NCI-H460 (cell line): ENCODE data around the gene HDGFL2. TPM values are rescaled to one million over a fixed set of nuclear protein-coding genes. Genes with fewer than 3 reads are reported as not detected.
"Not testable (repeated sequence)": the region's sequence is repeated elsewhere in the genome, so short reads cannot be mapped to it uniquely, and the experiment has no call there.

ENCODE experiments used
- DNase-seq: peaks from one replicate; pipeline ENCODE4 v3.0.0-alpha.2; 2016; ENCODE audit warnings: low read depth; ENCODE audit errors: extremely low read depth
- total RNA-seq: library from RNA; depleted of rRNA; stranded (reverse); fragments of >200 nt; shearing (Covaris generic); gene quantifications from 2 replicates; pipeline ENCODE4 v1.2.3, GENCODE V29; 2014

The HDGFL2 gene
- total RNA-seq, 1 experiment from 2014 or later: 15.6 TPM

DNA sequence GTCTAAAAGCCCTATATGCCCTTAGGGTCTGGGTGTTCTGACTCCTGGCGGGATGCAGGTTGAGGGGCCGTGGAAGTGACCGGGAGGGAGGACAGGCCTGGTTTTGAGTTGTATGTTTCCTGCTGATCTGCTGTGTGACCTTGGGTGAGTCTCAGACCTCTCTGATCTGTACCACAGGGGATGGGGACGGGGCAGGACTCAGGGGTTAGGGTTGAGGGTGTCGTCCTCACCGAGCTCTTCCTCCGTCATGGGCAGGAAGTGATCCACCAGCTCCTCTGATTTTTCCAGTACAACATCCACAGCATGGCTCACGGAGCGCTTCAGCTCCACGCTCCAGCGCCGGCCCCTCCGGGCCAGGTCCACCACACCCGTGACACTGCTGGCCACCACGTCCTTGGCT is 56.7 kb downstream of the HDGFL2 start:
- no peak for DNase-seq

DNA sequence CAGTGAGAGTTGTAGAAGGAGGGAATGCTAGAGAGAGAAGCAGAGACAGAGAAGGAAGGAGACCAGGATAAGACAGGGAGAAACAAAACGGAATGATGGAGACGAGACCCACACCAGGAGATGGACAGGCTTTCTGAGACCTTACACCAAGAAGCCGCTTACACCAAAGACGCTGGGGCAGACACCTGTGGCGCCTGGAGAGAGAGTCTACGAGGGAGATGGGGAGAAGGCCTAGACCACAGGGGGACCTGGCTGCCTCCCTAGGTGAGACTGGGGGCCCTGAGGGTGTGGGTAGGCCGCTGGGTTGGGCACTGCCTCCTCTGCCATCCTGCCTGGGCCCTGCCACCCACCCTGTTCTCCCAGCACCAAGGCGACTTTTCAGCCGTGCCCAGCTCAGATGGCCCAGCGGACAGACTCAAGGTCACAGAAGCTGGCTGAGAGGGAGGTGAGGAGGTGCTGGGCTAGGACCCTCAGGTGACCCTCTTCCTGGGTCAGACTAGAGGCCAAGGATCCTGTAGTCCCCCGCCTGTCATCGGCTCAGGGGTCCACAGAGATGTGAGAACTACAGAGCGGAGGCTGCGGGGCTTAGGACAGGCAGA is 57.9 kb downstream of the HDGFL2 start:
- DNase-seq: no peak

DNA sequence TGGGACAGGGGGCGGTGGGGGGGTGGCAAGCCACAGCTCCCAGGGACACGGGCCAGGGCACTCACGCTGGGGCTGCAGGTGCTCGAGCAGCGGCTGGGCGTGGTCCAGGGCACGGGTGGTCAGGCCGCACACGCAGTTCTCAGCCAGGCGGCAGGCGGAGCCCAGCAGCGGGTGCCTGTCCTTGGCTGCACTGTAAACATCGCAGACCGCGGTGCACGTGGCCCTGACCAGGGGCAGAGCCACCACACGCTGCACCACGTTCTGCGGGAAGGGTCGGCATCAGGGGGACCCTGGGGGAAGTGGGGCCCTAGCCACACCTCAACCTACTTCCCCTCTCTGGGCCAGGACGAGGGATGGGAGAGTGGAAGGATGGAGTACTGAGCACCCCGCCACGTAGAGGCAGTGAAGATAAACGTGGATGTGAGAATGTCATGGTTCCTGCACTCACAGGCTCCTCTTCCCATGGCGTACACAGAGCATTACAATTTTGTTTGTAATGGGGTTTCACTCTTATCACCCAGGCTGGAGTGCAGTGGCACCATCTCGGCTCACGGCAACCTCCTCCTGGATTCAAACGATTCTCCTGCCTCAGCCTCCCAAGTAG is 59.6 kb downstream of the HDGFL2 start:
- DNase-seq: no peak

DNA sequence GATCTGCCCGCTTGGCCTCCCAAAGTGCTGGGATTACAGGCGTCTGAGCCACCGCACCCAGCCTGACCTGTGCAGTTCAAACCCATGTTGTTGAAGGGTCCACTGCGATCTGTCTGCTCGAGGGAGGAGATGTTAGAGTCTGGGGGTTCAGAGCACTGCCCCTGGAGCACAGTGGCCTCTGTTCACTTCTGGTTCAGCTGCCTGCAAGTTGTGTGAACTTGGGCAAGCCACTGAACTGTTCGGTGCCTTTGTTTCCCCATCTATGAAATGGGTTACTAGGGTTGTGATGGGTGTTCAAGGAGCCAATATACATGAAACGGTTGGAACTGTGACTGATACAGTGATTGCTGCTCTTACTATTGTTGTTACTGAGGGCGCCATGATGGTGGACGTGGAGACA is 61.2 kb downstream of the HDGFL2 start:
- DNase-seq: no peak

DNA sequence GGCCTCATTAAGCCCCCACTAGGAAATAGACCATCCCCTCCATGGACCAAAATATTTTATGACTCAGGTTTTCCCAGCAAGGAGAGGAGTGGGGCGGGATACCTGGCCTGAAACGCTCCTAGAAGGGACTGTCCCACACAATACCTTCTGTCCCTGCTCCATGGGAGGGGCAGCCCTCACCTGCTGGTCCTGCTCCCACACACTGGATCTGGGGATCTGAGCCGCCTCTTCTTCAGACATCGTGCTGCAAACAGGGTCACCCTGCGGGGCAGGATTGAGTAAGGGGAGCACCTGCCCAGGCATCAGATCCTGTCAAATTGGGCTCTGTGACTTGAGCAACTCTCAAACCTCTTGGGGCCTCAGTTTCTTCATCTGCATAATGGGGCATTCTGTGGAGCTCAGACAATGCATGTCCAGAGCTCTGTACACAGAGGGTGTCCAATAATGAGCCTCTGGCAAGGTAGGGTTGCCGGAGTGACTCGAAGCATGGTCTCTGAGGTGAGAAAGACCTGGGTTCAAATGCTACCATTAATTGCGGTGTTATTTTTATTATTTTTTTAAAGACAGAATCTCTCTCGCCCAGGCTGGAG is 61.8 kb downstream of the HDGFL2 start:
- DNase-seq: no peak

DNA sequence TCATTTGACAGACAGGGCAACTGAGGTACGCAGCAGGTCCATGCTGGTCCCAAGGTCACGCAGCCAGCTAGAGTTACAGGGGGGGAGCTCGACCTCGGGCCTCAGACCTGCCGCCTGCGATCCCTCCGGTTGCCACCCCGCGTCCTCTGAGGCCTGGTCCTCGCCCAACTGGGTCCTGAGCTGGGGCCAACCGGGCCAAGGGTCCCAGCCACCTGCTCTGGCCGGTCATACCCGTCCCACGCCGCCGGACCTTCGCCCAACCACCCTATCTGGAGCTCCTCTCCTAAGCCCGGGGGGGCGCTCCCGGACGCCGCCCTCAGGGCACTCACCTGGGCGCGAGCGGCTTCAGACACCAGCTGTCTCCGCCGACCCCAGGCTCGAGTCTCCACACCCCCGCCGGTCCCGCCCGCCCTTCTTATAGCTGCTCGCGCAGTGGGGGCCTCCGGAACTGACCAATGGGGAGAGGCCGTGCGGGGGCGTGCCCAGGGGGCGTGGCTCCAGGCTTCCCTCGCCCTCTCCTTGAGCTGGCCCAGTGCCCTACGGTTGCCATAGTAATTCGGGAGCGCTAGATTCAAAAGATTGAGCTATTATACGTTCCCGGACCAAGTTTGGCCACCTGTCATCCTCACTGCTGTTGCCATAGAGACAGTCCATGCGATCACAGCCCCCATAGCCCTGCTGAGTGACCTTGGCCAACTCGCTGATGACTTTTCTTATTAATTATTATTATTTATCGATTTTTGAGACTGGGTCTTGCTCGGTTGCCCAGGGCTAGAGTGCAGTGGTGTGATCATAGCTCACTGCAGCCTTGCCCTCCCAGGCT is 63.0 kb downstream of the HDGFL2 start, which contains the start of gene PLIN5:
Gene PLIN5, minus strand, starts transcription at position 389 of the 823 bp plus-strand sequence. CDS start 1,150 bp downstream, outside the sequence.
- peak; percentile 44 for DNase-seq

DNA sequence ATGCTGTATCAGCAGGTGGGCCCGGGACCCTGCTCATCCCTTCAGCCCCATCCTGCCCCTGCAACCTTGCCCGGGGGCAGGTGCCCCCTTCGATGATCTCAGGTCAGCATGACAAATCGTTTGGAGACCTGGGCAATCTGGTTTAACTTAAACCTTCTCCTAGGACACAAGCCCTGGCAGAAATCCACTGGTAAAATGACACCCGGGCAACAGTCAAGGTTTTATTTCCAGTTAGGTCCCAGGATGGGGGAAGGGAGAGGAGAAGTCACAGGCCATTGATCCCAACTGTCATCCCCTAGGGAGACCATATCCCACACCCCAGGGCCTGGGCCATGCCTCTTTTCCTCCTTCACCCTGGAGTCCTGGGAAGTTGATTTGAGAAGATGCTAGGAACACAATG is 64.7 kb downstream of the HDGFL2 start:
- no peak for DNase-seq

DNA sequence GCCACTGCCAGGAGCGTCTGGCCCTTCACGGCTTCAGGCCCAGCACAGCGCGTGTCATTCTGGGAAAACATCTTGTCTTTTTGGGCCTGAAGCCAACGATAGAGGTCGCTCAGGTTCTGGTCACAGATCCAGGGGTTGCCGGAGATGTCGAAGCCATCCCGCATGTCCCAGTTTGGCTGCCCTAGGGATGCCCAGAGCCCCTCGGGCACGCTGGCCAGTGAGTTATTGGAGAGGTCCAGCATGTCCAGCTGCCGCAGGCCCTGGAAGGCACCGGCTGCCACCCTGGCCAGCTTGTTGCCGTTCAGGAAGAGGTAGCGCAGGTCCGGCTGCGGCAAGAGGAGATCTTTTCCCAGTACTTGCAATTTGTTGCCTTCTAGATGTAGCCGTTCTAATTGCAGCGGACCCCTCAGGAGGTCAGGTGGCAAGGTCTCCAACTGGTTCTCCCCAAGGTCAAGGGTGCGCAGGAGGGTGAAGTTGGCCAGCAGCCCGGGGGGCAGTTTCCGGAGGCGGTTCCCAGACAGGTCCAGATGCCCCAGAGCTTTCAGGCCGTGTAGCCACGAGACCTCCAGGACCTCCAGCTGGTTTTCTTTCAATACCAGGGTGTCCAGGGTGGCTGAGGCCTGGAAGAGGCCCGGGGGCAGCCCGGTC is 66.0 kb downstream of the HDGFL2 start:
- DNase-seq: no peak

DNA sequence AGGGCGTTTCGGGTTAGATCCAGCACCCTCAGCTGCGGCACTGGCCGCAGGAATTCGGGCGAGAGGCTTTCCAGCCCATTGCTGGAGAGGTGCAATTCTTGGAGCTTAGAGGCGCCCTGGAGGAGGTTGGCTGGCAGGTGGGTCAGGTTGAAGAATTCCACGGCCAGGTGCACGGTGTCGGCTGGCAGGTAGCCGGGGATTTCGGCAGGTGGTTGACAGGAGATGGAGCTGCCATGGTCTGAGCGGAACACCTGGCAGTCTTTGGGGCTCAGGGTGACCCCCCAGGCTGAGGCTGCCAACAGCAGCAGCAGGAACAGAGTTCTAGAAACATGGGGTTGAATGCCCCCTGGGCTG is 66.5 kb downstream of the HDGFL2 start:
- no peak for DNase-seq

DNA sequence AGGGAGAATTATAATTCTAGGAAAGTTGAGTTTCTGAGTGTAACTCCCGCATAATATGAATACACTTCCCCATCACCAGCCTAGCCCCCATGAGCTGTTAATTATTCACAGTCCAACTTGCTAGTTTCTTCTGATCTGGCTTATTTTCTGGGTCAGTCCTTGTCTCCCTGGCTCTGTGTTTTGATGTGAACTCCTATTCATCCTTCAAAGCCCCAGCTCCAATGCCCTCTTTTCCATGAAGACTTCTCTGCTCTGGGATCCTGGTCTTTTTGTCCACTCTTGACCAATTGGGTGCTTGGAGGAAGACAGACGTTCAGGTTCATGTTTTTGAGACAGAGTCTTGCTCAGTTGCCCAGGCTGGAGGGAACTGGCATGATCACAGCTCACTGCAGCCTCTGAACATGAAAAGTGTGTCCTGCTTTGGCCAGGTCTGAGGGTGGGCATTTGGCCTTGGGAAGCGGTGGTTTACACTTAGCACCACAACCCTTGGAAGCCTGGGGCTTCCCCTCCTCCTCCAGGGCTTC is 67.1 kb downstream of the HDGFL2 start:
- no peak for DNase-seq

DNA sequence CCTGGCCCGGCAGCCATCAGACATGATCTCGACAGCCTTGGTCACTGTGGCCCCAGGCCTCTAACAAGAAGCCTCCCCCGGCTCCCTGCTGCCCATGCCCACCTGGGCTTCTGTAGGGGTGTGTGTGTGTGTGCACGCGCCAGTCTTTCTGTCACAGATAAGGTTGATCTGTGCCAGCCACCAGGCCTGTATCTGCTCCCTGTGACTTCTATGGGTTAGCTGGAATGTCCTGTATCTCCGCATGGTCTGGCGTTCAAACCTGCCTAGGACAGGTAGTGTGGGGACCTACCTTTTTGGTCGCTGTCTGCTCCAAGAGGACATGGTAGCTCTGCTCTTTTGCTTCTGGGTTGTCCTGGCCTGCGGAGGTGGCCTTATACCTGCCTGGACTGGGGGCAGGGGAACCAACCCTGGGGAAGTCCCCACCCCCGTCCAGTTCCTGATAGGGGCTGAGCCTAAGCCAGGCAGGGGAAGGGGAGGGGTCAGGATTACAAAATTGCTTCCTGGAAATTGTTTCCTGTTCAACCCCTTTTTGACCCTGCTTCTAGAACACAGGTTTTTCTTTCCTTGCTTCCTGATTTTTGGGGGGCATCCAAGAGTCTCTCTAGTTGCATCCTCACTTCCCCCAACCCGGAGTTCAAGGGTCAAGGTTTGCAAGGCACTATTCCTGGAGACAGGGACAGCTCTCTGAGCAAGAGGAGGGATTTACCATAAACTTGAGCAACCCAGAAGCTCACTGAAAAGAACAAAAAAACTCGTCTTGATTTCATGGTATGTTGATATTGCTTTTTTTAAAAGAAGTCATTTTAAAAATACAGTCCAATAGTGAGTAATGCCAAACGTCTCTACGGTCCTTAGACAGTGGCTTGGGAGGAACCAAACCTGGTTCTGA is 67.8 kb downstream of the HDGFL2 start, which contains the start of gene LRG1:
Gene LRG1, minus strand, starts transcription at position 344 of the 889 bp plus-strand sequence. Its CDS starts 23 bp downstream, at position 321.
- DNase-seq: no peak

DNA sequence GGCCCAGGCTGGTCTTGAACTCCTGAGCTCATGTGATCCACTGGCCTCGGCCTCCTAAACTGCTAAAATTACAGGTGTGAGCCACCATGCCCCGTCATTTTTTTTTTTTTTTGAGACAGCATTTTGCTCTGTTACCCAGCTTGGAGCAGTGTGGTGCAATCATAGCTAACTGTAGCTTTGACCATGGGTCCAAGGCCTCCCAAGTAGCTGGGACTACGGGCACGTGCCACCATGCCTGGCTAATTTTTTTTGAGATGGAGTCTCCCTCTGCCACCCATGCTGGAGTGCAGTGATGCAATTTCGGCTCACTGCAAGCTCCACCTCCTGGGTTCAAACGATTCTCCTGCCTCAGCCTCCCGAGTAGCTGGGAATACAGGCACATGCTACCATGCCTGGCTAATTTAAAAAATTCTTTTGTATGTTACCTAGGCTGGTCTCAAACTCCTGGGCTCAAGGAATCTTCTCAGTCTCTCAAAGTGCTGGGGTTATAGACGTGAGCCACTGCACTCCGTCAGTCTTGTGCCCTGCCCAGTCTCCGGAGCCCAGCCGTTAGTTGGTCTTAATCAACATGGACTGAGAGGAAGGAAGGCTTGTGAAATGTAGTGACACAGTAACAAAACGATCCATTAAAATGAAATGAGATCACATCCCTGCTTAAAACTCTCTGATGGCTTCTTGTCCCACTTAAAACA is 69.2 kb downstream of the HDGFL2 start:
- DNase-seq: no peak

DNA sequence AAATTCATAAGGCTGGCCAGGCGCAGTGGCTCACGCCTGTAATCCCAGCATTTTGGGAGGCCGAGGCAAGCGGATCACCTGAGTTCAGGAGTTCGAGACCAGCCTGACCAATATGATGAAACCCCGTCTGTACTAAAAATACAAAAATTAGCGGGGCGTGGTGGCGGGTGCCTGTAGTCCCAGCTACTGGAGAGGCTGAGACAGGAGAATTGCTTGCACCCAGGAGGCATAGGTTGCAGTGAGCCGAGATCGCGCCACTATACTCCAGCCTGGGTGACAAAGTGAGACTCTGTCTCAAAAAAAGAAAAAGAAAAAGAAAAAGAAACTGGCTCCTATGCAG is 69.7 kb downstream of the HDGFL2 start:
- not testable (repeated sequence) for DNase-seq

DNA sequence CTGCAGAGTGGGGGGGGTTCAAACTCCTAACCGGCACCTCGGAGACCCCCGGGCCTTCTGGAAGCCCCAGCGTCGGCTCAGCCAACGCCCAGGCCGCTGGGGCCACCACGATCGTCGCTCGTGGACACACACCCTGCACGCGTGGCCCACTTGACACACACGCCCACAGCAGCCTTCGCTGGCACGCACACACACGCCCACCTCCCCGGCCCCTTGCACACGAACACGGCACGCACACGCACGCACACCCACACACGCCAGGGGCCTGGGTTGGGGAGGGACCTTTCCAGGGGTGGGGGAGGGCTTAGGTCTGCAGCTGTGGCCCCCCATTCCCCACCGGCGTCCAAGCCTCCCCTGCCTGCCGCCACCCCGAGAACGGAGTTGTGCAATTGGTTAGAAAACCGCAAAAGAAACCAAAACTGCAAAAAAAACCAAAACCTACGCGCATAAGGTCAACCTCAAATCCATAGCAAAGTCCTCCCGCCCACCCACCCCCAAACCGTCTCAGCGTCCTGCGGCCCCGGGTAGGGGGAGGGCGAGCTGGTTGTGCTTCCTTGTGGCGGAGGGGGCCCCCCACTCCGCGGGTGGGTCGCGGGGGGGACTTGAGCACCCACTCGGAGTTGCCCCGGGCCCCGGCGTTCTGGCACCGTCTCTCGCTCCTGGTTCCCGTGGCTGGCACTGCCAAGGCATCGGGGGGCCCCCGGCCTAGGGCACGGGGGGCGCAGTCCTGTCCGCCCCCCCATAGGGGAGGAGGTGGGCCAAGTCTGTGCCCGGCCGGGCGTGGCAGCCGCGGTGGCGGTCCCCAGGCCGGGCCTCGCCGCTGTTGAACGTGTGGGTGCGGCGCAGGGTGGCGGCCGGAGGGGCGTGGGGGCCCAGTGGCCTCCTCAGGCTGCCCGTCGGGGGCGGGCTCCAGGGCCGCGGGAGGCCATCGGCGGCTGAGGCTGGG is 71.1 kb downstream of the HDGFL2 start:
- DNase-seq: no peak

DNA sequence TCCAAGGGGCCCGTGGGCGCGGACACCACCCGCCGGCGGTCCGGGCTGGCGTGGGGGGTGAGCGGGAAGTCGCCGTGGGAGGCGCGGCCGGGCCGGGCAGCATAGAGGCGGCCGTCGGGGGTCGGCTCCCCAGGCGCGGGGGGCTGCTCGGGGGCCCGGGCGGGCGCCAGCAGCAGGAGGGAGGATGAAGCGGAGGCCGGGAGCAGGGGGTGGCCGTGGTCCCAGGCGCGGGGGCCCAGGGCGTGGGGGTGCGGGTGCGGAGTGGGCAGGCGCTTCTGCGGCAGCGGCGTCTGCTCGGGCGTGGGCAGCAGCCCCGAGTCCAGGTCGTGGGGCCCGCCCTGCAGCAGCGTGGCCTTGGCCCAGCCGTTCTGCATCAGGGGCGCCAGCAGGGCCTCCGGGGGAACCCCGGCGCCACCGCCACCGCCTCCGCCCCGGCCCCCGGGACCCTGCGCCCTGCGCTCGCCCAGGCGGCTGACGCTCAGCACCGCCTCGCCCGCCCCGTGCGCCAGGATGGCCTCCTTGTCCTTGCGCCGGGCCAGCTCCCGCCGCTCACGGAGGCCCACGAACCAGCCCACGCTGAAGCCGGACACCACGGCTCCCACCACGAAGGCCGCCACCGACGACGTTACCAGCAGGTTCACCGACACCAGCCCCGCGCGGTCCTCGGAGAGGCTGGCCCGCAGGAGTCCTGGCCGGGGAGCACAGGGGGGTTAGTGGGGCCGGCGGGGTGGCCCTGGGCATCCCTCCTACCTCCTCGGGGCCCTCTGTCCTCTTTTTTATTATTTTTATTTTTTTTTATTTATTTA is 71.9 kb downstream of the HDGFL2 start:
- no peak for DNase-seq

DNA sequence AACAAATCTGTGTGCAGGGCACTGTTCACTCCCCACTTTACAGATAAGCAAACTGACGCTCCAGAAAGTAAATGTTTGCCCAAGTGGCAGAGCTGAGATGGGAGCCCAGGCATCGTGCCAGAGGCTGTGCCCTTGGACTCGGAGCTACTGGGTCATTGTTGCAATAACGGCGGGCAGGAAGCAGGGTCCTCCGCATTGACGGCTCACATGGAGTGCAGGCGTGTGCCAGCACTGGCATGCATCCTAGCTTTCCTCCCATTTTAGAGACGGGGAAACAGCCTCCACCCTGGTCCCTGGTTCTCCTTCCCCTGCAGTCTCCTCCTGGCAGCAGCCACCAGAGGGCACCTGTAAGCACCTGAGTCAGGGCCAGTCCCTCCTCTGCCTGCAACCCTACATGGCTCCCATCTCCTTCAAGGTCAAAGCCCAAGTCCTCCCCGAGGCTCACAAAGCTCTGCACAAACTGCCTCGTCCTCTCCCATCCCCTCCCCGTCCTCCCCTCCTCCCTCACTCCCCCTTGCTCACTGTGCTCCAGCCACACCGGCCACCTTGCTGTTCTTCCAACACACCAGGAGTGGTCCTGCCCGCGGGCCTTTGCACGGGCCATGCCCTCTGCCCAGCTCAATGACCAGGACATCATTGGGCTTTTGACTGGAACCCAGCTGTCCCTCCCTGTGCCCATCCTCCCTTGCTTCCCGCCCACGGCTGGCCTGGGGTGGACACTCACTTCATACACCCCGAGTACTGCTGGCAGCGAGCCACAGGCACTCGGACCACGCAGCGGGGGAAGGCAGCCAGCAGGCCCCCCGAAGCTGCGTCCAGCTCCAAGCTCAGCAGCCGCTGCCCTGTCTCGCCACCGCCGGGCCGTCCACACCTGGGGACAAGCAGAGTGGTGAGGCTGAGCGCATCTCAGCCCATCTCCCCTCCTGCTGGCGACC is 75.5 kb downstream of the HDGFL2 start:
- peak; percentile 15 for DNase-seq
